Neural cell (in vitro differentiated cells): ENCODE results near the gene CFAP43. TPM values are rescaled to one million over a fixed set of nuclear protein-coding genes. Genes with fewer than 3 reads are reported as not detected.

Experiments
- H2AFZ ChIP-seq: fragments of 200-600, 300-800 bp; sonication (generic), shearing (Covaris generic); 2 replicates; pipeline ENCODE4 v1.6.0; 2014; ENCODE audit warnings: low read depth, mild to moderate bottlenecking, antibody characterized with exemption, low read length, moderate library complexity
- H3F3A ChIP-seq: fragments of 200-600 bp; shearing (Covaris generic); 2 replicates; pipeline ENCODE4 v1.6.1; 2016; ENCODE audit warnings: mild to moderate bottlenecking, moderate library complexity, mixed read lengths, antibody characterized with exemption, low read length; ENCODE audit not compliant: insufficient read depth, poor library complexity, severe bottlenecking
- H3K27ac ChIP-seq: fragments of 200-600, 300-800 bp; sonication (generic), shearing (Covaris generic); 2 replicates; pipeline ENCODE4 v1.5.1; 2014; ENCODE audit warnings: mild to moderate bottlenecking, low read length, moderate library complexity
- H3K27me3 ChIP-seq: fragments of 300-800, 200-600 bp; sonication (generic), shearing (Covaris generic); 2 replicates; pipeline ENCODE4 v1.6.0; 2014; ENCODE audit warnings: mild to moderate bottlenecking, low read depth, low read length, moderate library complexity; ENCODE audit not compliant: insufficient read depth
- H3K36me3 ChIP-seq: fragments of 300-800, 200-600 bp; sonication (generic), shearing (Covaris generic); 2 replicates; pipeline ENCODE4 v1.5.1; 2014; ENCODE audit warnings: mild to moderate bottlenecking, antibody characterized with exemption, low read length, moderate library complexity; ENCODE audit not compliant: insufficient read depth
- H3K4me2 ChIP-seq: fragments of 300-800, 200-600 bp; sonication (generic), shearing (Covaris generic); 2 replicates; pipeline ENCODE4 v1.6.0; 2014; ENCODE audit warnings: mild to moderate bottlenecking, low read length
- H3K4me3 ChIP-seq: fragments of 300-800, 200-600 bp; sonication (generic), shearing (Covaris generic); 2 replicates; pipeline ENCODE4 v1.5.1; 2014; ENCODE audit warnings: mild to moderate bottlenecking, low read length, moderate library complexity
- H3K79me2 ChIP-seq: fragments of 200-600 bp; shearing (Covaris generic); replicated peaks from 2 replicates; pipeline ENCODE4 v1.6.0; 2014; ENCODE audit warnings: mild to moderate bottlenecking, low read length, moderate library complexity; ENCODE audit not compliant: insufficient read depth
- H3K9ac ChIP-seq: fragments of 300-800, 200-600 bp; sonication (generic), shearing (Covaris generic); 2 replicates; pipeline ENCODE4 v1.6.1; 2016; ENCODE audit warnings: mild to moderate bottlenecking, low read length, mixed read lengths
- H3K9me2 ChIP-seq: fragments of 200-600 bp; shearing (Covaris generic); 2 replicates; pipeline ENCODE4 v1.6.1; 2016; ENCODE audit warnings: mild to moderate bottlenecking, low read length, mixed read lengths; ENCODE audit not compliant: insufficient read depth
- H3K9me3 ChIP-seq: fragments of 200-600, 300-800 bp; sonication (generic), shearing (Covaris generic); 2 replicates; pipeline ENCODE4 v1.6.1; 2016; ENCODE audit warnings: mild to moderate bottlenecking, mixed run types, low read length, moderate library complexity, mixed read lengths
- H4K20me1 ChIP-seq: fragments of 200-600 bp; shearing (Covaris generic); 2 replicates; pipeline ENCODE4 v1.6.1; 2016; ENCODE audit warnings: mild to moderate bottlenecking, mixed run types; ENCODE audit not compliant: insufficient read depth
- EP300 ChIP-seq: fragments of 450-650 bp; conservative IDR thresholded peaks from 2 replicates; pipeline ENCODE4 v1.6.1; 2014; ENCODE audit warnings: antibody characterized with exemption, mild to moderate bottlenecking, moderate library complexity; ENCODE audit not compliant: poor library complexity, severe bottlenecking
- EZH2 ChIP-seq: fragments of 200-600, 300-800 bp; shearing (Covaris generic), sonication (generic); IDR thresholded peaks from 2 replicates; pipeline ENCODE4 v1.6.1; 2014; ENCODE audit warnings: antibody characterized with exemption, low read length, borderline replicate concordance, mild to moderate bottlenecking; ENCODE audit not compliant: insufficient read depth, poor library complexity, severe bottlenecking
- MXI1 ChIP-seq: fragments of 450-650 bp; conservative IDR thresholded peaks from 2 replicates; pipeline ENCODE4 v1.6.1; 2014; ENCODE audit warnings: antibody characterized with exemption, mild to moderate bottlenecking; ENCODE audit not compliant: poor library complexity, severe bottlenecking
- POLR2AphosphoS5 ChIP-seq: IDR thresholded peaks from 2 replicates; pipeline ENCODE4 v1.6.1; 2012
- RAD21 ChIP-seq: fragments of 450-650 bp; conservative IDR thresholded peaks from 2 replicates; pipeline ENCODE4 v1.6.1; 2014; ENCODE audit warnings: antibody characterized with exemption, mild to moderate bottlenecking, moderate library complexity
- SMC3 ChIP-seq: fragments of 450-650 bp; conservative IDR thresholded peaks from 2 replicates; pipeline ENCODE4 v1.6.1; 2014; ENCODE audit warnings: antibody characterized with exemption, mild to moderate bottlenecking, moderate library complexity; ENCODE audit not compliant: poor library complexity
- TAF1 ChIP-seq: IDR thresholded peaks from 2 replicates; pipeline ENCODE4 v1.6.1; 2012; ENCODE audit warnings: low read depth
- polyA plus RNA-seq: library from polyadenylated mRNA; depleted of rRNA; stranded (reverse); fragments of >200 nt; gene quantifications from 2 replicates; pipeline ENCODE4 v1.2.3, GENCODE V29; 2014
- TF ChIP-seq, protein P1 (sequence below): IDR thresholded peaks from 2 replicates; pipeline ENCODE4 v1.6.1; 2012; ENCODE audit warnings: borderline replicate concordance
- TF ChIP-seq, protein P2 (sequence below): fragments of 450-650 bp; IDR thresholded peaks from 2 replicates; pipeline ENCODE4 v1.5.1; 2014; ENCODE audit warnings: antibody characterized with exemption, mild to moderate bottlenecking, moderate library complexity; ENCODE audit not compliant: poor library complexity, severe bottlenecking

Gene CFAP43
- polyA plus RNA-seq, 1 donor from 2014 or later = 5.0 TPM

DNA sequence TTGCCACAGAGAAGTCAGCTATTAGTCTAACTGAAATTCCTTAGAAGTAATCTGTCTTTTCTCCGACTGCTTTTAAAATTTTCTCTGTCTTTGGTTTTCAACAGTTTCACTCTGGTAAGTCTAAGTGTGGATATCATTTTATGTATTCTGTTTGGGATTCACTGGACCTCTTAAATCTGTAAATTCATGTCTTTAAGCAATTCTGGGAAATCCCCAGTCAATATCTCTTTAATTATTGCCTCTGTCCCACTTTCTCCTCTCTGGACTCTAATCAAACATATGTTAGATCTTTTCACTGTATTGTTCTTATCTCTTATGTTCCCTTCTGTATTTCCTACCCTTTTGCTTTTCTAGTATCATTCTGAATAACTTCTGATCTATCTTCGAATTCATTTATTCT lies 29.9 kb downstream of the CFAP43 start:
- no peaks in the 10 kb centered on the region for H4K20me1 ChIP-seq
- H3K9ac ChIP-seq = no peak overlapping the region
- no peak overlapping the region for H3K27ac ChIP-seq
- TF ChIP-seq, protein P1, sequence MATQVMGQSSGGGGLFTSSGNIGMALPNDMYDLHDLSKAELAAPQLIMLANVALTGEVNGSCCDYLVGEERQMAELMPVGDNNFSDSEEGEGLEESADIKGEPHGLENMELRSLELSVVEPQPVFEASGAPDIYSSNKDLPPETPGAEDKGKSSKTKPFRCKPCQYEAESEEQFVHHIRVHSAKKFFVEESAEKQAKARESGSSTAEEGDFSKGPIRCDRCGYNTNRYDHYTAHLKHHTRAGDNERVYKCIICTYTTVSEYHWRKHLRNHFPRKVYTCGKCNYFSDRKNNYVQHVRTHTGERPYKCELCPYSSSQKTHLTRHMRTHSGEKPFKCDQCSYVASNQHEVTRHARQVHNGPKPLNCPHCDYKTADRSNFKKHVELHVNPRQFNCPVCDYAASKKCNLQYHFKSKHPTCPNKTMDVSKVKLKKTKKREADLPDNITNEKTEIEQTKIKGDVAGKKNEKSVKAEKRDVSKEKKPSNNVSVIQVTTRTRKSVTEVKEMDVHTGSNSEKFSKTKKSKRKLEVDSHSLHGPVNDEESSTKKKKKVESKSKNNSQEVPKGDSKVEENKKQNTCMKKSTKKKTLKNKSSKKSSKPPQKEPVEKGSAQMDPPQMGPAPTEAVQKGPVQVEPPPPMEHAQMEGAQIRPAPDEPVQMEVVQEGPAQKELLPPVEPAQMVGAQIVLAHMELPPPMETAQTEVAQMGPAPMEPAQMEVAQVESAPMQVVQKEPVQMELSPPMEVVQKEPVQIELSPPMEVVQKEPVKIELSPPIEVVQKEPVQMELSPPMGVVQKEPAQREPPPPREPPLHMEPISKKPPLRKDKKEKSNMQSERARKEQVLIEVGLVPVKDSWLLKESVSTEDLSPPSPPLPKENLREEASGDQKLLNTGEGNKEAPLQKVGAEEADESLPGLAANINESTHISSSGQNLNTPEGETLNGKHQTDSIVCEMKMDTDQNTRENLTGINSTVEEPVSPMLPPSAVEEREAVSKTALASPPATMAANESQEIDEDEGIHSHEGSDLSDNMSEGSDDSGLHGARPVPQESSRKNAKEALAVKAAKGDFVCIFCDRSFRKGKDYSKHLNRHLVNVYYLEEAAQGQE = no peak
- TF ChIP-seq RAD21 = no peak
- TF ChIP-seq, protein P2, sequence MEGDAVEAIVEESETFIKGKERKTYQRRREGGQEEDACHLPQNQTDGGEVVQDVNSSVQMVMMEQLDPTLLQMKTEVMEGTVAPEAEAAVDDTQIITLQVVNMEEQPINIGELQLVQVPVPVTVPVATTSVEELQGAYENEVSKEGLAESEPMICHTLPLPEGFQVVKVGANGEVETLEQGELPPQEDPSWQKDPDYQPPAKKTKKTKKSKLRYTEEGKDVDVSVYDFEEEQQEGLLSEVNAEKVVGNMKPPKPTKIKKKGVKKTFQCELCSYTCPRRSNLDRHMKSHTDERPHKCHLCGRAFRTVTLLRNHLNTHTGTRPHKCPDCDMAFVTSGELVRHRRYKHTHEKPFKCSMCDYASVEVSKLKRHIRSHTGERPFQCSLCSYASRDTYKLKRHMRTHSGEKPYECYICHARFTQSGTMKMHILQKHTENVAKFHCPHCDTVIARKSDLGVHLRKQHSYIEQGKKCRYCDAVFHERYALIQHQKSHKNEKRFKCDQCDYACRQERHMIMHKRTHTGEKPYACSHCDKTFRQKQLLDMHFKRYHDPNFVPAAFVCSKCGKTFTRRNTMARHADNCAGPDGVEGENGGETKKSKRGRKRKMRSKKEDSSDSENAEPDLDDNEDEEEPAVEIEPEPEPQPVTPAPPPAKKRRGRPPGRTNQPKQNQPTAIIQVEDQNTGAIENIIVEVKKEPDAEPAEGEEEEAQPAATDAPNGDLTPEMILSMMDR = no peak
- no peak for TF ChIP-seq EZH2
- no peak for TF ChIP-seq POLR2AphosphoS5
- no peak for TF ChIP-seq EP300
- no peak for TF ChIP-seq MXI1
- no peak for TF ChIP-seq TAF1
- no peak for TF ChIP-seq SMC3
- no peaks in the 10 kb centered on the region for H3K36me3 ChIP-seq
- no peak overlapping the region for H2AFZ ChIP-seq
- no peak overlapping the region for H3K4me3 ChIP-seq
- H3K79me2 ChIP-seq = no peaks in the 10 kb centered on the region
- H3F3A ChIP-seq = no peaks in the 10 kb centered on the region
- H3K27me3 ChIP-seq = no peaks in the 10 kb centered on the region
- no peaks in the 10 kb centered on the region for H3K9me3 ChIP-seq
- H3K9me2 ChIP-seq = no peaks in the 10 kb centered on the region
- H3K4me2 ChIP-seq = no peak overlapping the region

DNA sequence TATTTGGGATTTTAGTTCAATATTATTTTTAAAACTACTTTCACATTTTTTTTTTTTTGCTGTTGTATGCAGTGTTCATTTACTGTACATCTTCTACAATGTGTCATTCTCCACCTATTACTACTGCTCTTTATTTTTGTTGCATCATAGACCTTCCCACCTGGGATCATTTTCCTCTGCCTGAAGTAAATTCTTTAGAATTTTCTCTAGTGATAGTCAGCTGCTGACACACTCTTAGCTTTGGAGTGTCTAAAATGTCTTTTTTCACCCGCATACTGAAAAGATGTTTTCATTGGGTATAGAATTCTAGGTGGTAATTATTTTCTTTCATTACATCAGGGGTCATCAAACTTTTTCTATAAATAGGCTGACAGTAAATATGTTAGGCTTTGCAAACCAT lies 30.5 kb downstream of the CFAP43 start:
- no peak overlapping the region for H3K4me3 ChIP-seq
- H3K9me3 ChIP-seq = no peaks in the 10 kb centered on the region
- no peak overlapping the region for H2AFZ ChIP-seq
- no peaks in the 10 kb centered on the region for H3K27me3 ChIP-seq
- no peaks in the 10 kb centered on the region for H3F3A ChIP-seq
- H4K20me1 ChIP-seq = no peaks in the 10 kb centered on the region
- no peaks in the 10 kb centered on the region for H3K36me3 ChIP-seq
- TF ChIP-seq, protein P1 = no peak
- TF ChIP-seq, protein P2 = no peak
- no peak for TF ChIP-seq MXI1
- TF ChIP-seq TAF1 = no peak
- no peak for TF ChIP-seq EZH2
- no peak for TF ChIP-seq RAD21
- TF ChIP-seq POLR2AphosphoS5 = no peak
- no peak for TF ChIP-seq EP300
- TF ChIP-seq SMC3 = no peak
- H3K9me2 ChIP-seq = no peaks in the 10 kb centered on the region
- no peak overlapping the region for H3K27ac ChIP-seq
- H3K9ac ChIP-seq = no peak overlapping the region
- H3K4me2 ChIP-seq = no peak overlapping the region
- no peaks in the 10 kb centered on the region for H3K79me2 ChIP-seq
